Thoracic aorta (tissue), 2 donors: ENCODE measurements around the gene RPL23. TPM values are rescaled to one million over a fixed set of nuclear protein-coding genes. Genes with fewer than 3 reads are reported as not detected.

ENCODE experiments used
- ATAC-seq: fragments of 150-250 bp; one replicate; pipeline ENCODE4 v1.8.0; 2017; ENCODE audit warnings: low read depth; ENCODE audit not compliant: insufficient number of reproducible peaks, low FRiP score
- DNase-seq: peaks from one replicate; pipeline ENCODE4 v3.0.0-alpha.2; 2020; ENCODE audit warnings: low spot score
- H3K27ac ChIP-seq, 2 donors: fragments of 200-600 bp; sonication (generic); 1 replicate in 1 of 2; 2 replicates in 1 of 2; pipeline ENCODE4 v1.5.1; 2016; ENCODE audit warnings: mild to moderate bottlenecking in 2 of 2, moderate library complexity in 2 of 2
- H3K27me3 ChIP-seq: fragments of 200-600 bp; sonication (generic); replicated peaks from 2 replicates; pipeline ENCODE4 v1.6.0; 2016; ENCODE audit warnings: mild to moderate bottlenecking; ENCODE audit not compliant: insufficient read depth
- H3K36me3 ChIP-seq: fragments of 200-600 bp; sonication (generic); one replicate; pipeline ENCODE4 v1.5.1; 2016
- H3K4me1 ChIP-seq, 2 donors: fragments of 200-600 bp; sonication (generic); 1 replicate in 1 of 2; 2 replicates in 1 of 2; pipeline versions ENCODE4 v1.5.1 to v1.6.0; 2016; ENCODE audit warnings: low read depth in 2 of 2, mild to moderate bottlenecking in 1 of 2; ENCODE audit not compliant: control insufficient read depth in 1 of 2
- H3K4me3 ChIP-seq: fragments of 200-600 bp; sonication (generic); 2 replicates; pipeline ENCODE4 v1.5.1; 2016; ENCODE audit warnings: mild to moderate bottlenecking
- H3K9me3 ChIP-seq: fragments of 200-600 bp; sonication (generic); 2 replicates; pipeline ENCODE4 v1.5.1; 2016
- CTCF ChIP-seq: fragments of 200-600 bp; sonication (generic); IDR thresholded peaks from one replicate; pipeline ENCODE4 v1.5.1; 2019; ENCODE audit warnings: antibody characterized with exemption
- total RNA-seq, 2 donors: library from RNA; depleted of rRNA; stranded (reverse); fragments of >200 nt; gene quantifications; one replicate each; pipeline versions ENCODE4 v1.1.0 to v1.2.3, GENCODE V29; 2016

RPL23 gene
- total RNA-seq, 2 donors from 2014 or later: 870 to 981 TPM

- no peak overlapping the region for H3K27ac ChIP-seq
- peaks cover 35% of the 10 kb centered on the region for H3K36me3 ChIP-seq
- peaks cover 38 to 68% of the 10 kb centered on the region in 2 donors for H3K4me1 ChIP-seq
- no peaks in the 10 kb centered on the region for H3K27me3 ChIP-seq
- no peak for ATAC-seq
- no peak overlapping the region for H3K4me3 ChIP-seq
- no peak for TF ChIP-seq CTCF
- DNase-seq: no peak
- H3K9me3 ChIP-seq: no peaks in the 10 kb centered on the region
Observed at GRCh38 chr17:38889745-38890409, 36.4 kb upstream of the RPL23 start.

- DNase-seq (no peak), ATAC-seq (no peak)
- Histone ChIP-seq H3K36me3 (peaks cover 35% of the 10 kb centered on the region), H3K9me3 (no peaks in the 10 kb centered on the region), H3K27ac (no peak overlapping the region), H3K4me1 (peaks cover 40 to 73% of the 10 kb centered on the region in 2 donors), H3K27me3 (no peaks in the 10 kb centered on the region), H3K4me3 (no peak overlapping the region)
- TF ChIP-seq CTCF: no peak
Observed at GRCh38 chr17:38888842-38889241, 35.3 kb upstream of the RPL23 start.

- H3K9me3 ChIP-seq: no peaks in the 10 kb centered on the region
- H3K4me3 ChIP-seq: no peak overlapping the region
- no peak for ATAC-seq
- H3K4me1 ChIP-seq: peaks cover 43 to 75% of the 10 kb centered on the region in 2 donors
- no peak for DNase-seq
- peaks cover 24% of the 10 kb centered on the region for H3K36me3 ChIP-seq
- peak overlapping the region in 1 of 2 donors; percentile 20 for H3K27ac ChIP-seq
- H3K27me3 ChIP-seq: no peaks in the 10 kb centered on the region
- TF ChIP-seq CTCF: no peak
Observed at GRCh38 chr17:38886643-38887010, 33.1 kb upstream of the RPL23 start.

GRCh38 chr17:38885728-38886642 is 32.5 kb upstream of the RPL23 start:
- TF ChIP-seq CTCF: no peak
- Histone ChIP-seq H3K27me3 (no peaks in the 10 kb centered on the region), H3K4me1 (peaks cover 49 to 81% of the 10 kb centered on the region in 2 donors), H3K27ac (peak overlapping the region in 1 of 2 donors; percentile 20), H3K9me3 (no peaks in the 10 kb centered on the region), H3K4me3 (peak overlapping the region; percentile 24), H3K36me3 (peaks cover 20% of the 10 kb centered on the region)
- ATAC-seq: no peak
- no peak for DNase-seq

- H3K27ac ChIP-seq: peak overlapping the region in 1 of 2 donors; percentile 20
- H3K36me3 ChIP-seq: peaks cover 13% of the 10 kb centered on the region
- peak overlapping the region; percentile 24 for H3K4me3 ChIP-seq
- no peaks in the 10 kb centered on the region for H3K9me3 ChIP-seq
- ATAC-seq (no peak), DNase-seq (no peak)
- peaks cover 57 to 89% of the 10 kb centered on the region in 2 donors for H3K4me1 ChIP-seq
- H3K27me3 ChIP-seq: no peaks in the 10 kb centered on the region
- no peak for TF ChIP-seq CTCF
Observed at GRCh38 chr17:38885044-38885727, 31.7 kb upstream of the RPL23 start.
